HepG2 (cell line): ENCODE measurements around the gene ORC3. TPM values are rescaled to one million over a fixed set of nuclear protein-coding genes. Genes with fewer than 3 reads are reported as not detected.
A peak's percentile ranks its signal among the peaks of the same experiment; 100 is the strongest.
"Not testable (repeated sequence)": the region's sequence is repeated elsewhere in the genome, so short reads cannot be mapped to it uniquely, and the experiment has no call there.

Source experiments
- ATAC-seq: fragments of 200-7000 bp; cut with Tn5 transposase; 3 replicates; pipeline ENCODE4 v1.9.1; 2020; ENCODE audit warnings: mild to moderate bottlenecking, moderate library complexity
- BruUV-seq: library from RNA; stranded (reverse); fragments of 400-500 nt; replicated peaks from 2 replicates; lab custom pipeline; 2021; lab: Mats Ljungman, UMichigan
- CTCF ChIA-PET: fragments of 300-600 bp; formaldehyde crosslinking; extraction: SDS; loops from one replicate; lab custom pipeline; 2021; ENCODE audit warnings: low total read pairs, inconsistent platforms, low intra/inter-chr PET ratio; lab: Yijun Ruan, JAX
- POLR2A ChIA-PET: fragments of 350-600 bp; sonication (Branson Sonifier 250); formaldehyde crosslinking; loops from one replicate; lab custom pipeline; 2020; ENCODE audit warnings: antibody characterized with exemption, inconsistent platforms; lab: Yijun Ruan, JAX
- DNase-seq: peaks from one replicate; pipeline ENCODE4 v3.0.0-alpha.2; 2015; ENCODE audit warnings: low spot score
- FAIRE-seq: peaks from 3 replicates; lab custom pipeline; 2011; peaks lifted over from hg19 to GRCh38; lab: Jason Lieb, UNC
- H2AFZ ChIP-seq: one replicate; pipeline ENCODE4 v1.6.1; 2011; ENCODE audit warnings: low read length, inconsistent platforms
- H3K27ac ChIP-seq: fragments of 300-600 bp; 3 replicates; pipeline ENCODE4 v1.8.0; 2011; ENCODE audit warnings: mixed run types, mild to moderate bottlenecking, mixed read lengths, low read length, inconsistent platforms; ENCODE audit not compliant: insufficient read depth; ENCODE audit errors: extremely low read length
- H3K27me3 ChIP-seq, 2 experiments: fragments of 200-600 bp in 1 of 2; 2 replicates in 1 of 2; 3 replicates in 1 of 2; pipeline versions ENCODE4 v1.6.0 to v1.8.0; 2011; ENCODE audit warnings: low read length in 2 of 2, mild to moderate bottlenecking in 2 of 2, moderate library complexity in 2 of 2, inconsistent platforms in 1 of 2; ENCODE audit not compliant: insufficient read depth in 2 of 2, control insufficient read depth in 1 of 2
- H3K36me3 ChIP-seq, 2 experiments: fragments of 200-600 bp in 1 of 2; replicated peaks in 1 of 2; 2 replicates in 1 of 2; 3 replicates in 1 of 2; pipeline versions ENCODE4 v1.5.1 to v1.8.0; 2011; ENCODE audit warnings: low read length in 2 of 2, inconsistent platforms in 1 of 2; ENCODE audit not compliant: insufficient read depth in 2 of 2, control insufficient read depth in 1 of 2
- H3K4me1 ChIP-seq: 2 replicates; pipeline ENCODE4 v1.5.1; 2012; ENCODE audit warnings: low read length, inconsistent platforms; ENCODE audit not compliant: insufficient read depth
- H3K4me2 ChIP-seq: 2 replicates; pipeline ENCODE4 v1.6.0; 2011; ENCODE audit warnings: low read depth, low read length, inconsistent platforms
- H3K4me3 ChIP-seq, 3 experiments: fragments of 200-600 bp in 1 of 3; sonication (generic), shearing (Covaris generic) in 1 of 3; replicated peaks in 1 of 3; 2 replicates each; pipeline ENCODE4 v1.5.1; 2011 to 2016; ENCODE audit warnings: low read length in 3 of 3, inconsistent platforms in 2 of 3, low read depth in 2 of 3, mild to moderate bottlenecking in 2 of 3, control low read depth in 1 of 3, mixed read lengths in 1 of 3; ENCODE audit not compliant: insufficient read depth in 1 of 3
- H3K79me2 ChIP-seq: one replicate; pipeline ENCODE4 v1.6.1; 2011; ENCODE audit warnings: low read length, inconsistent platforms; ENCODE audit not compliant: insufficient read depth
- H3K9ac ChIP-seq: 2 replicates; pipeline ENCODE4 v1.6.0; 2011; ENCODE audit warnings: mild to moderate bottlenecking, low read depth, low read length, inconsistent platforms; ENCODE audit not compliant: insufficient read depth
- H3K9me3 ChIP-seq: 2 replicates; pipeline ENCODE4 v1.5.1; 2012; ENCODE audit warnings: mild to moderate bottlenecking, low read length
- H4K20me1 ChIP-seq: 2 replicates; pipeline ENCODE4 v1.6.0; 2011; ENCODE audit warnings: inconsistent platforms, mild to moderate bottlenecking, low read length, moderate library complexity; ENCODE audit not compliant: insufficient read depth
- ZNF362 ChIP-seq: sonication (generic); formaldehyde crosslinking; IDR thresholded peaks from 2 replicates; pipeline ENCODE4 v1.4.0; 2020; ENCODE audit warnings: missing genetic modification reagents, mild to moderate bottlenecking, borderline replicate concordance
- ZNF770 ChIP-seq: sonication (generic); formaldehyde crosslinking; IDR thresholded peaks from 2 replicates; pipeline ENCODE4 v1.5.0; 2020; ENCODE audit warnings: mild to moderate bottlenecking, missing genetic modification reagents
- WGBS: methylation state at CpG from one replicate; pipeline ENCODE4 v1.1.6; 2017; ENCODE audit warnings: low lambda C conversion rate; 5-methylcytosine and 5-hydroxymethylcytosine counted together
- in situ Hi-C: cut with HindIII; loops from 2 replicates; pipeline ENCODE4 v1.10.0; 2017; ENCODE audit warnings: low pct_unique_long_range_greater_than_20kb; ENCODE audit not compliant: extremely low pct_ligation_motif_present
- intact Hi-C: fragments of 100-400 bp; cut with micrococcal nuclease; formaldehyde crosslinking; loops from one replicate; pipeline ENCODE4 v1.10.0; 2022; ENCODE audit not compliant: unreplicated experiment
- polyA plus RNA-seq, 8 experiments: library from polyadenylated mRNA; depleted of rRNA in 3 of 8; stranded (reverse) in 7 of 8; unstranded in 1 of 8; fragments of >200 nt; fragmentation: Illumina TruSeq in 4 of 8; extraction: Trizol in 4 of 8; gene quantifications; 2 replicates each; pipeline versions ENCODE4 v1.2.1 to v1.2.3, GENCODE V29; 2011 to 2016; ENCODE audit warnings: low read depth in 4 of 8, missing spikeins in 1 of 8, mixed read lengths in 1 of 8; ENCODE audit not compliant: insufficient read depth in 1 of 8
- total RNA-seq, 5 experiments: library from RNA; depleted of rRNA; stranded (reverse); fragments of >200 nt; fragmentation: Illumina TruSeq; extraction: Trizol; gene quantifications; 2 replicates each; pipeline ENCODE4 v1.2.3, GENCODE V29; 2016; ENCODE audit warnings: low read depth in 1 of 5
- TF ChIP-seq, protein P1 (sequence below): sonication (generic); formaldehyde crosslinking; IDR thresholded peaks from 2 replicates; pipeline ENCODE4 v1.4.0; 2020; ENCODE audit warnings: missing genetic modification reagents

The ORC3 gene
- total and polyA plus RNA-seq, 2 of the 13 experiments (the other 11 are each of a cell fraction or from before 2014, with no cell fraction given), result 21.8 to 43.5 TPM

DNA sequence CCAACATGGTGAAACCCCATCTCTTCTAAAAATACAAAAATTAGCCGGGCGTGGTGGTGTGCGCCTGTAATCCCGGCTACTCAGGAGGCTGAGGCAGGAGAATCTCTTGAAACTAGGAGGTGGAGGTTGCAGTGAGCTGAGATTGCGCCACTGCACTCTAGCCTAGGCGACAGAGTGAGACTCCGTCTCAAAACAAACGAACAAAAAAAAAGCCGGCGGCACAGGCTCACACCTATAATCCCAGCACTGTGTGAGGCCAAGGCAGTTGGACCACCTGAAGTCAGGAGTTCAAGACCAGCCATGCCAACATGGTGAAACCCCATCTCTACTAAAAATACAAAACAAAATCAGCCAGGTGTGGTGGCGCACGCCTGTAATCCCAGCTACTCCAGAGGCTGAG lies 106.9 kb downstream of the ORC3 start:
- H3K36me3 ChIP-seq, H3K9me3 ChIP-seq, intact Hi-C loops, DNase-seq, H3K9ac ChIP-seq, CTCF ChIA-PET, H3K27me3 ChIP-seq, BruUV-seq, H3K4me2 ChIP-seq, H3K27ac ChIP-seq, in situ Hi-C loops, ATAC-seq, FAIRE-seq, H2AFZ ChIP-seq: not testable (repeated sequence)
- 81% methylated on average over 12 of the region's 12 CpGs for WGBS
- Histone ChIP-seq H3K4me1 (peaks cover 63% of the 10 kb centered on the region), H4K20me1 (peaks cover 63% of the 10 kb centered on the region), H3K4me3 (0 out of 6 replicates have a peak overlapping the region, but pooled peaks of 1 of the 3 experiments have one; percentile 72), H3K79me2 (peaks cover 97% of the 10 kb centered on the region)
- POLR2A ChIA-PET, result interaction anchor here (0.6 to 2.1 kb wide), 3 partner anchors 24 to 208 kb away, joined by 3 to 6 read pairs (median 4); no protein-coding TSS in a partner anchor
- TF ChIP-seq, protein P1, sequence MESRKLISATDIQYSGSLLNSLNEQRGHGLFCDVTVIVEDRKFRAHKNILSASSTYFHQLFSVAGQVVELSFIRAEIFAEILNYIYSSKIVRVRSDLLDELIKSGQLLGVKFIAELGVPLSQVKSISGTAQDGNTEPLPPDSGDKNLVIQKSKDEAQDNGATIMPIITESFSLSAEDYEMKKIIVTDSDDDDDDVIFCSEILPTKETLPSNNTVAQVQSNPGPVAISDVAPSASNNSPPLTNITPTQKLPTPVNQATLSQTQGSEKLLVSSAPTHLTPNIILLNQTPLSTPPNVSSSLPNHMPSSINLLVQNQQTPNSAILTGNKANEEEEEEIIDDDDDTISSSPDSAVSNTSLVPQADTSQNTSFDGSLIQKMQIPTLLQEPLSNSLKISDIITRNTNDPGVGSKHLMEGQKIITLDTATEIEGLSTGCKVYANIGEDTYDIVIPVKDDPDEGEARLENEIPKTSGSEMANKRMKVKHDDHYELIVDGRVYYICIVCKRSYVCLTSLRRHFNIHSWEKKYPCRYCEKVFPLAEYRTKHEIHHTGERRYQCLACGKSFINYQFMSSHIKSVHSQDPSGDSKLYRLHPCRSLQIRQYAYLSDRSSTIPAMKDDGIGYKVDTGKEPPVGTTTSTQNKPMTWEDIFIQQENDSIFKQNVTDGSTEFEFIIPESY (CRISPR knock-in tag), result peak; percentile 55; the same call in 1 of the 2 replicates
- TF ChIP-seq ZNF362 (CRISPR knock-in tag) (peak; percentile 60; the same call in 1 of the 2 replicates), ZNF770 (peak; percentile 84)
